GM19035 (cell line): Measurements from ENCODE around the gene CLRN3.

Source experiments
- ATAC-seq: cut with Tn5 transposase; IDR thresholded peaks from one replicate; pipeline ENCODE4 v1.9.1; 2021; ENCODE audit not compliant: unreplicated experiment

CLRN3 gene

DNA sequence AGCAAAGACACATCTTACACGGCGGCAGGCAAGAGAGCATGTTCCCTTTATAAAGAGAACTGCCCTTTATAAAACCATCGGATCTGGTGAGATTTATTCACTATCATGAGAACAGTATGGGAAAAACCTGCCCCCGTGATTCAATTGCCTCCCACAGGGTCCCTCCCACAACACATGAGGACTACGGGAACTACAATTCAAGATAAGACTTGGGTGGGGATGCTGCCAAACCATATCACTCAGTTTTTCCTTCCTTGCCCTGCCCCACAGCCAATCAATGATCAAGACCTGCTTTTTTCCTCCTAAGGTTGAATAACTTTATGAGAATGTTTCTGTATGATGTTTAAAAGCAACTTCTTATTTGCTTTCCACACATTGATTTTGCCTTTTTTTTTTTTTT, 11.0 kb upstream of the CLRN3 start:
- no peak for ATAC-seq

DNA sequence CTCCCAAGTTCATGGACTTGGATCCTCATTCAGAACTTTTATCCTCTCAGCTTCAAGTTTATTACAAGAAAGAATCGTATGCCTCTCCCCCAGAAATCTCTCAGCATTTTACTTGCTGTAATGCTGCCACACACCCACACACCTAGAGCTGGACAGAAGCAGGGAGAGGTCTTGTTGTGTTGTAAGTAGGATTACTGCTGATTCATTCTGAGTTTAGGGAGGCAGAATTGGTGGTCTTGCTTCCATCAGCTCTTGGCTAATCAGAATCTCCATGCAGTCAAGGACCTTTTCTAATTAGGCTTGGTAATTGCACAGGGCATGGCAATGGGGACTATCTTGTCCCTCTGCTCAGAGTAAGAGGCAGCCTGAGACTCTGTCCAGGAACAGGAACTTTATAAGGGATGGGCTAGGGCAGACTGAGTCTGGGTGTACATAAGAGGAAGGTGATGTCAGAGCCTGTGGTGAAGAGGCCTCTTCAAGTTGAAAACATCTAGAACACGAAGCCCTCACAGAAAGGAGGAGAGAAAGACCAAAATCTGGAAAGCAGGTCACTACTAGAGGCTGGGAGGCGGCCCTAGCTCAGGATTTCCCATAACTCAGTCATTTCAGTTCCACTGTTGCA, 7.1 kb upstream of the CLRN3 start:
- no peak for ATAC-seq

DNA sequence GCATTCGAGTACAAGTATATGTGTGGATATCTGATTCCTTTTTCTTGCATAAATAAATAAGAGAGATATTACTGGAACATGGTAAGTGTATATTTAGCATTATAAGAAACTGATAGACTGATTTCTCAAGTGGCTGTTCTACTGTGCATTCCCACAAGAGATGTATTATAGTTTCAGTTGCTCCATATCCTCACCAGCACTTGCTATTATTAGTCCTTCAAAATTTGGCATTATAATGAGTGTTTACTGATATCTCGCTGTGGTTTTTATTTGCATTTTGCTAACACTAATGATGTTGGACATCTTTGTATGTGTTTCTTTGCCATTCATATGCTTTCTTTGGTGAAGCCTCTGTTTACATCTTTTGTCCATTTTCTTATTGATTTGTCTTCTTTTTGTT, 4.4 kb upstream of the CLRN3 start:
- no peak for ATAC-seq

DNA sequence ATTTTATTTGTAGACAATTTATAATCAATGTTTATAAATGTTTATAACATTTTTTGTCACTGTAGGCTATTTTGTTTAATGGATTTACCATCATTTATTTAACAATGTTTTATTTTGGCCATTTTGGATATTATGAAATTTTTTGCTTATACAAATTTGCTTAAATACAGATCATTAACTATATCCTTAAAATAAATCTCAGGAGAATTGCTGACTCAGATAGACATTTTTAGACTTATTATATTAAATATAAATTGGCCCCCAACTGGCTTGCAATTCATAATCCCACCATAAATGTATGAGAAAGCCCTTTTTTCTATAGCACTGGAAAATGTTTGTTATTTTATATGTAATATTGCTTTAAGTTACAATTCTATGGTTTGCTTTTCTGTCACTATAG, 3.8 kb upstream of the CLRN3 start:
- no peak for ATAC-seq

DNA sequence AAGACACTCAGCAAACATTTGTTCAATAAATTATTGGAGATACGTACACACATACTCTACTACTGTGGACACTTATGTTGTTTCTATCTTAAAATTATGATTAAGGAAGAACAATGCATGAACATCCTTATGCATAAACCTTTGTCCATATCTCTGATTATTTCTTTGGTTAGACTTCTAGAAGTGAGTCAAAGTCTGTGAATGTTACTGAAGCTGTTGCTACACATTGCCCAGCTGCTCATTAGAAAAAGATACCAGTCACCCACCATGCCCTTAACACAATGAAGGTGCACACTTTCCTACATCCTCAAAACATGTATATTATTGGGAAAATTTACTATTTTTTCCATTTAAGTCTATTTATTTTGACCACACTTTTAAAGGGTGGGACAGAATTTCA, 1.4 kb upstream of the CLRN3 start:
- ATAC-seq: no peak

DNA sequence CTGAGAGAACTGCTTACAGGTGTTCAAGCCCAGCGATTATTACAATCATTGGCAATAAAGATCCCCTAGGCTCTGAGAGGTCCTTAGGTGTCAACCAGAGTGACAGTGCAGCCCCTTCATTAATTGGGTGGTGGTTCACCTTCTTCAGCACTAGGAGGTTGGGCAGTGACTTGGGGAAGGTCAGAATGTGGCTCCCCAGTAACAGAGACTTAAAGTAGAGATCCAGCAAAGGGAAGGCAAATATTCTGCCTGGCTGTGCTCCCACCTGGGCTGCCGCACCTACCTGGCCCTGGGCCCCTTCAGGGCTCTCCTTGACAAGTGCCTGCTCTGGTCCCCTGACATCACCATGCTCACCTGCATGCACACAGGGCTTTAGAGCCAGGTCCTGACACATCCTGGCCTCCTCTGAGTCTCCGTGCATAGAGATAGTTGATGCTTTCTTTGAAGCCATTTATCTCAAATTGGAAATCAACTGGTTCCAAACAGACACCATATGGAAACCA, 1.9 kb downstream of the CLRN3 start:
- no peak for ATAC-seq

DNA sequence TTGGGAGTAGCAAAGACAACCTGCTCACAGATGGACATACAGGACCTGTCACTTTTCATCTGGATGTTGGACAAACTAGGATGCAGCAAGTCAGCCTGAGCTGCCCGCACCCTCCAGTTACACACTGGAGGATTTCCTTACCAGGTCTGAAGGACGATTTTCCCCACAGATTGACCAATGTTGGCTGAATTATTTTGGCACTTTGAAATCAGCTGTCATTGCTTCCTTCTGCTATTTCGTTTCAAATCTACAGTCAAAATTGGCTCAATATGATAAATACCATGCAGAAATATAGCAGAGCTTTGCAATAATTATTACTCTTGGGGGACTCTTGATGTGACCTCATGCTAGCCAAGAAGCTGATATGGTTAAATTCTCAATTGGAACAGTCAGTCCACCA, 2.5 kb downstream of the CLRN3 start:
- no peak for ATAC-seq

DNA sequence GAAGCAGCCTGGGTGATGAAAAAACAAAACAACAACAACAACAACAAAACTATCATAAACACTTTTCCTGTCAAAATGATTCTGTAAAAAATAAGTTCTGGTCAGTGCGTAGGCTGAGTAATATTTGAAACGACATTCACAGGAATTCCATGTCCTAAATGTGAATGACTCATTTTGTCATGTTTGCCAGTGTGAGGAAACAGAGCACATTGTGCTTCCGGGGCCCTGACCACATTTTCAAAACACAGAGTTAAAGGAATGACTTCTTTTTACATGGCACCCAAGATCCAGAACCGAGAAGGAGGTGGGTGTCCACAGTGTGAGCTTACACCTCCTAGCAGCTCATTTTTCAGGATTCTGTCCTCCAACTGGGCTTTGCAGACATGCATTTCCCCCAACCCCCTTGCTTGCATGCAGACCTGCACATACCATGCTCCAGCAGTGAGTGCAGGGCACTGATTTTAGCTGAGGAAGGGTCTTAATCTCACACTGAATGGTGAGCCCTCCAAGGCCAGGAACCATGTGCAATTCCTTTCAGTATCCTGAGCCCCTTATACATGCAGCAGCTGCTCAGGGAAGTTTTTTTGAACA, 3.0 kb downstream of the CLRN3 start:
- no peak for ATAC-seq

DNA sequence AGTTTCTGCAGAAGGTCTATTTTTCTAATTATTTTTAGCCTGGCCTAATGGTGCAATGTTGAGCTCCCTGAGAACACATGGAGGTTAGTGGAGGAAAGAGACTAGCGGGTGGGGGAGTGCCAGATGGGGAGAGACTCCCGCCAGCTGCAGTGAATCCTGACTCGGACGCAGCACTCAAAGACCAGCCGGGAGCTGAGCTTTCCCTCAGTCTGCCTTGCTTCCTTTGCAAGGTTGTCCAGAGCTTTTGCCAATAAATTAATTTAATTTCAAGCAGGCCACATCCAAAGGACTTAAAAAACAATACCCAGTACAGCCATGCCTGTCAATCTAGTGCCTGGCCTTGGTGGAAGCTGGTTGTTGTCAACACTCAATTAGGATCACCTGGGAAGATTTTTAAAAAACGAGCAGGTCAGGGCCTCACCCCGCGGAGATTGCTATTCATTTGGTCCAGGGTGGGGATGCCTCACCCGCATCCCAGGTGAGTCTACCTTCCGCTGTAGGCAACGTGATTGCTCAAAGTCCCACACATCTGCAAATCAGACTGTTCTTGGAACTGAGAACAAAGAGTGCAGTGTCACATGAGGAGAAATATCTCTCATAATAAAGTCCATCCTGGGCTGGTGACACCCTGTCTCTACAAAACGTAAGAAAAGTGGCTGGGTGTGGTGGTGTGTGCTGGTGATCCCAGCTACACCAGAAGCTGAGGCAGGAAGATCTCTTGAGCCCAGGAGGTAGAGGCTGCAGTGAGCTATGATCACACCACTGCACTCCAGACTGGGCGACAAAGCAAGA, 4.0 kb downstream of the CLRN3 start:
- no peak for ATAC-seq

DNA sequence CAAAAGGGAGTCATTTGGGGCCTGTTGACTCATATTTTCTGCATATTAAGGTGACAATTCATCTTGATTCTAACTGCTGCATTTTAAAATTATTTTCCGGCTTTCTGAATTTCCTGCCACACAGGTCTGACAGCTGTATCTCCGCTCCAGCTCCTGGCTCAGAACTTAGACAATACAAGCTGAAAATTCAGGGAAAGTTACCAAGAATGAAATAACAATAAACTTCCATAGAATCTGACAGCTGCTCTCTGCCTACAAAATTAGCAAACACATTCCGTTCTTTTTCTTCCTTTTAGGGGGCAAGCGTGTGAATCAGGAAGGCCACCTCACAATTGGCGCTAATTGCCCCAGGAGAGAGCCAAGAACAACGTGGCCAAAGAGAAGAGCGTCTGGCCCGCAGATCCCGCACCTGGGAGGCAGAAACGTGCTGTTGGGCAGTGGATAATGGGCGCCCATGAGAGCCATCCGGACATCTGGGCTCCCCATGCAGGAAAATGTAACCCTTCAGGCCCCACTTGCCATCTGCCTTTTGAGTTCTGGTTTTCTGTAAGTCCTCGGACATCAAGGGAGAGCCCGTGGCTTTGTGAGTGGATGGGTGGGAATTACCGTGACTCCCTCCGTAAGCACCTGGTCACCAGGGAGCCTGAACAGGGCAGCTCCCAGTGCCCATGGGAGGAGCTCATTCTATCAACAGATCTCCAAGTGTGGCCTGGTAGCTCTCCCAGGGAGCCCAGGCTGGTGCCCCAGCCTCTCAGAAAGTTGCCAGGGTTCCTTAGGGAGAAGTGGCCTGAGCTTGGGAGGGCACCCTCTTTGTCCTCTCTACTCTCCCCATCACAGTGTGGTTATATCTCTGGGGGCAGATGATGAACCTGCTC, 5.0 kb downstream of the CLRN3 start:
- ATAC-seq: no peak

DNA sequence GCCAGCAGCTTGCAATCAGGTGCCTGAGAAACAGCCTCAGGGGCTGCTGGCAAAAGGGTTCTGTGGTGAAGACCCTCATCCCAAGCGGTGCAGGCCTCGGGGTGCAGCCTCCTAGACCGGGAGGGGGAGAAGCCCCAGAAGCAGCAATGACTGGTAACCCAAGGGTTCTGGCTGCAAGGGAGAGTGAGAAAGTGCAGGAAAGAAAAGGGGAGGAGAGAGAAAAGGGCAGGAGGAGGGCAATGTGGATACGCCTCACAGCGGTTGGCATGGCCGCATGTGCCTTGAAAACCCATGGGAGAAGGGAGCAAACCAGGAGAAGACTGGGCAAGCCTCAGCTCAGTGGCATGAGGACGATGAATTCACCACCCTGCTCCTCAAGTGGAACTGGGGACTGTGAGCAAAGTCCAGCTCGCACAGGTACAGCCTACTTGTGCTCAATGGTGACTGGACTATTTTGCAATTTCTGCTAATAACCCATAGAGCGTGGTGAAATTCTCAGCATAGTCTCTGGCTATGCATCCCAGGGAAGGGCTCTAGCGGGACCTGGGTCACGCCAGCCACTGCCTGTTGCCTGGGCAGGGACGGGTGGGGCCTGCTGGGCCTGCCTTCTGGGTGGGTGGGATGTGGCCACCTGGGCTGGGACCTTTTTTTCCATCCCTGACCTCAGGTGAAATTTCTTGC, 6.2 kb downstream of the CLRN3 start:
- no peak for ATAC-seq

DNA sequence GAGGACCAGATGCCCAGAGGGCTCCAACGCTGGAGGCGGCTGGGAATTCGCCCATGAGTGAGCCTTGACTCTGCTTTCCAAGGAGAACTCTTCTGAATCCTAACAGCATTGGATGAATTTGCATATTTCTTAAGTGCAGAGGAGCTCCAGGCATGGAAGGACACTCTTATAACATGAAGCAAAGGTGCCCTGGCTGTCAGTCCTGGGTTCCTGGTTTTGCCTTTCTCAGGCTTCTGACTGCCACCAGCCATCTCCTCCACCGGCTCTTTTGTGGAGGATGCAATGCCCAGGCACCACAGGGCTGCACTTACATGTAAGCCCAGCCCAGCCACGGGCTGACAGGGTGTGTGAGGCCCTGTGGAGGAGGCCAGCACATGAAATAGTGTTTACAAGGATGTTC, 8.2 kb downstream of the CLRN3 start:
- ATAC-seq: no peak

DNA sequence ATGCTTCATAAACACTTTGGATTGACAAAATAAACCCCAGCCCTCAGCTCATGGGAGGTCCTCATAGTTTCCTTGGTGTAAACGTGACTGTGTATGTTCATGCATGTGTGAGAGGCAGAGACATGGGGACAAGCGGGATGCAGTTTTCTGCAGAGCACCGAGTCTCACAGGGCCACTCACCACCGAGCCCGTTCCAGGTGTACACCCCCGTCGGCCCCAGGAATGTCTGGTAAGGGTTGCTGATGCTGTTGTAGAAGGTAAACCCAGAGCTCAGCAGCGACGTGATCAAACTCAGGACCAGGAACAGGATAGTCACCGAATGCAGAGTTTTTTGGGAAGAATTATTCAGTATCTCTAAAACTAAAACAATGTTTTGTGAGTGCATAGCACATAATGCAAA, 9.2 kb downstream of the CLRN3 start:
- ATAC-seq: no peak

DNA sequence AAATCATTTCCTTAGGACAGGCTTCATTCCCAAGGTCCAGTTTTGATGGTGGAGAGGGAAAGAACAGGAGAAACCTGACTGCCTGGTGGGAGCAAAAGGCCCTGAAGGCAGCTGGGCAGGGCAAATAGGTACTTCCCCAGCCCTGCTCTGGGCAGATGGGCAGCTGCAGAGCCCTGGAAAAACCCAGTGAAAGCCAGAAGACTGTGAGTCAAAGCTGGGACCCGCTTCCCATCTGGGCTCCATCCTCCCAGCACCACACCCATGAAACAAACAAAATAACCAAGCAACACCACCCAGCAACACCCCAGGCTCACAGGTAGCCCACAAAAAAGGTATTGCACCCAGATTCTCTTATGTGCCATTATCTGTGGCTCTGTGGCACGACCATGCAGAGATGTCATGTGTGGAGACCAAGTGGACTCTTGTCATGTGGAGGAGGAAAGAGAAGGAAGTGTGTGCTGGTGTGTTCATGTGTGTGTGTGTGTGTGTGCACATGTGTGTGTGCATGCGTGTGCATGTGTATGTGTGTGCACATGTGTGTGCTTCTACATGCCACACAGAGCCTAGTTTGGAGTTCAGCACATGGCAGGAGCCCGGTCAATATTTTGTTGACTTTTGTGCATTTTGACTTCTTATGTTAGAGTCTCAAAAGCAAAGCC, 9.8 kb downstream of the CLRN3 start:
- ATAC-seq: no peak

DNA sequence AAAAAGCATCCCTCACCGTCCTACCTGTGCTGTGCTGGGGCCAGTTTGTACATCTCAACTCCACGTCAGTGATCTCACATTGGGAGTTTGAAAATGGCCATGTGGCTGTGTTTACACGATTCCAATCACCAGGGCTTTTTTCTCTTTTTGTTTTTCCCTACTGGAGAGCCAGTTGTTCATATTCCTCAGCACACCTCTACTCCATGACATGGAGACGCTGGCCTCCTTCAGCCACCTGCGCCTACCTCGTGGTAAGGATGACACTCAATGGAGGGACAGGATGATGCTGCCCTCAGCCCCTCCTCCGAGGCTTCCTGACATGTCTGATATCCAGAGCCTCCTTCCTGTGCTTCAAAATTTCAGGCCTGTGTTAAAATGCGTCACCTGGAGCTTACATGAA, 10.3 kb downstream of the CLRN3 start:
- no peak for ATAC-seq

DNA sequence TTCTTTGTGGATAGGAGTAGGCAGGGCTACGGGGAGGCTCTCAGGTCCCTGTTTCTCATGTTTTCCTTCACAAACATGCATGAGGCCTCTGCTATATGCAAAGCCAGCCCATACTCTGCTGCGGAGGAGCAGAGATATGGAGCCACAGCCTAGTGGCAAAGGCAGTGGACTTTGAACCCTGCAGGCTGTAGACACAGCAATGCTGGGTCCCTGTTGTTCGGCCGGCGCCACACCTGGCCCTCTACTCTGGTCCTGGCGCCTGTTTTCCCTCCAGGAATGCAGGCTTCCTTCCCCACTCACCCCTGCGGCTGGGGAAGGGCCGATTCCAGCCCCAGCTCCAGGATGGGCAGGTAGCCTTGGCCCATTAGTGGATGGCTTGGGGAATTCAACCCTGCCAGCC, 11.5 kb downstream of the CLRN3 start:
- ATAC-seq: no peak

DNA sequence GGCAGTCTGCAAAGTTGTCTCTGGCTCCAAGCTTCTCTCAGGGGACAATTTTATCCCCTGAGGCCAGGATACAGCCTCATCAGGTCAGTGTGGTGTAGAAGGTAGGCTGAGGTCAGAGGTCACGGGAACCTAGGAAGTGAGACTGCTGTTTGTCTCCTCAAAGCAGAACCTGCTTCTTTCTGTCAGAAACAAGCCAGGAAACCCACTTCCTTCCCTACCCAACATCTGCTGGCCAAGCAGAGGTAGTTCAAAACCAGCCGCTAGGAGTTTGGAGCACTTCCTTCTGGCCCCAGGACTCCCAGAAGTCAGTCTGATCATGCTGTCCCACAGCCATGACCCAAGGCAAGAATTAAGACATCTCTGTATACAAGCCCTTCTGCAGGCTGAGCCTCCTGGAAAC, 12.2 kb downstream of the CLRN3 start:
- ATAC-seq: no peak

DNA sequence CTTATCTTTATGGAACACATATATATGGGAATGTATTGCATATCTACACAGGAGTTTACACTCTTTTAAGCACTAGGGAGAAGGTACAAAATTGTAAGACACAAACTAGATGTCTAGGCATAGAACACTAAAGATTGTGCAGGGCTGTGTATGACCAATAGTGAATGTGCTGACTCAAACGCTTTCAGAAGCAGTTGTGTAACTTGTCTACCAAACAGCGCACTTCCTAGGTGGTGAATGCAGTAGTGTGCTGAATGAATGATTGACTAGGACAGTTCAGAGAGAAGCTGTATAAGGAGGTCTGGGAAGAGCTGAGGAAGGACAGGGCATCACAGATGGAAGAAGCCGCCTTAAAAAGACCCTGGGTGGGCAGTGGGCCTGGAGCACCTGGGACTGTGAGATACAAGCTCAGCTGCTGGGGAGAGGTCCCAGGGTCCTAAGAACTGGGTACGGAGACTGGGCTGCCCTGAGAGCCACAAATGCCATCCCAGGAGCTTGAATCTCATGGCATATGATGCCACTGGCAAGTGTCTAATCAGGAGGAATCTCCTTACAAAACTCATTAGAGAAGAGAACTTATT, 14.2 kb downstream of the CLRN3 start:
- ATAC-seq: no peak

DNA sequence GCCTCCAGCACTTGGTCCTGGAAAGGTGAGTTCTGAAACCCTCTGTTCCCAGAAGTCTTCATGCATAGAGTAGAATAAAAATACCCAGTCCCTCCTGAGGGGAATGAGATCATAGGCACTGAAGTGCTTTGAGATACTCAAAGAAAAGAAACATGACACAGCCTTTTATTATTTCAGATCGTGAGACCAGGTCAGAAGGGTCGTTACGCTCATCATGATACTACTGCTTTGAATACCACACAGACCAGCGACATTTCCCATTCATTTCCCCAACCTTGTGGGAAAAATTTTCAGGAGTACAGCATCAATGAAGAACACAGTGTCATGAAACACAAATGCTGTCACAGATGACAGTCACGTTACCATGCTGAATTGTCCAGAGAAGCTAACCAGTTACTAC, 15.0 kb downstream of the CLRN3 start:
- no peak for ATAC-seq

DNA sequence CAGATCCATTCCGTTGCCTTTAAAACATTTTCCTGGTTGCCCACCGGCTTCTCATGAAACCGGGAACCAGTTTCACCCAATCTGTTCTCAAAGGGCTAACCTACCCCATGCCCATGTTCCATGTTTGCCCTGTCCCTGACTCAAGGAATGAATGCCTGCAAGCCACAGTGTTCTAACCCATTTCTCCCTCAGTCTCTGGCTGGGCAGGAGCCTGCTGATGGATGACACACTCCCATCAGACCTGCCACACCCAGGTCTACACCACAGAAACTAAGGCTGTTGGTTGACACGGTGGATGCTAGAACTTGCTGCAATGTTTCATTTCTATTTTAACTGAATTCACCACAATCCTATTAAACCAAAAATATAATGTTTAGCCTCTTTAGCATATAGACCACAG, 15.6 kb downstream of the CLRN3 start:
- ATAC-seq: no peak
